Amniotic epithelial cell (primary cell): ENCODE results near the gene IGFLR1.

Experiments used
- DNase-seq: peaks from one replicate; pipeline ENCODE4 v3.0.0-alpha.2; 2010; ENCODE audit warnings: low read depth

The IGFLR1 gene, protein sequence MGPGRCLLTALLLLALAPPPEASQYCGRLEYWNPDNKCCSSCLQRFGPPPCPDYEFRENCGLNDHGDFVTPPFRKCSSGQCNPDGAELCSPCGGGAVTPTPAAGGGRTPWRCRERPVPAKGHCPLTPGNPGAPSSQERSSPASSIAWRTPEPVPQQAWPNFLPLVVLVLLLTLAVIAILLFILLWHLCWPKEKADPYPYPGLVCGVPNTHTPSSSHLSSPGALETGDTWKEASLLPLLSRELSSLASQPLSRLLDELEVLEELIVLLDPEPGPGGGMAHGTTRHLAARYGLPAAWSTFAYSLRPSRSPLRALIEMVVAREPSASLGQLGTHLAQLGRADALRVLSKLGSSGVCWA

DNA sequence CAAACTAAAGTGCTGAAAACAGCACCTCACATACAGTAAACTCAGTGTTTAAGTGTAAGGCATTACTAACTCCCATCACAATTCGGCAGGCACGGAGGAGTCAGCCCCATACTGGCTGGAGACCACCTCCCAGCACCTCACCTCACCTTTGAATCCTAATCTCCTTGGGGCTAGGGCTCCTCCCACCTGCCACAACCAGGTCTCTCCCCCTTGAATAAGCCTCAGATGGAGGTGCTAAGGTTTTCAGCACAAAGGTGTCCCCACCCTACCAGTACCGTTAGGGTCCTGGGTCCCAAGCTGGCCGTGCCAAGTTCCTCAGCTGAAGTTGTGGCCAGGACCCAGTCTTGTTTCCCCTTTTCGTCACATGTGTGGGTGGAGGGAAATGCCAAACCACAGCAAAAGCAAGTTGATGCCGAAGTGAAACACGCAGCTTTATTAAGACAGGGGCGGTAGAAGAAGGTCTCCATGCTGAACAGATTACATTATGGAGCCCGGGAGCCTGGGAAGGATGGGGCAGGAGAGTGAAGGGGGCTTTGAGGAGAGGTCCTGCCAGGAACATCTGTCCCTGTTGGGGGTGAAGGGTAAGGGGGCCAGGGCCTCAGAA lies at the start of gene IGFLR1:
Gene IGFLR1 (minus strand): TSS at position 332 of the 604 bp plus-strand sequence. CDS start 1,272 bp downstream, outside the sequence.
- DNase-seq = no peak

DNA sequence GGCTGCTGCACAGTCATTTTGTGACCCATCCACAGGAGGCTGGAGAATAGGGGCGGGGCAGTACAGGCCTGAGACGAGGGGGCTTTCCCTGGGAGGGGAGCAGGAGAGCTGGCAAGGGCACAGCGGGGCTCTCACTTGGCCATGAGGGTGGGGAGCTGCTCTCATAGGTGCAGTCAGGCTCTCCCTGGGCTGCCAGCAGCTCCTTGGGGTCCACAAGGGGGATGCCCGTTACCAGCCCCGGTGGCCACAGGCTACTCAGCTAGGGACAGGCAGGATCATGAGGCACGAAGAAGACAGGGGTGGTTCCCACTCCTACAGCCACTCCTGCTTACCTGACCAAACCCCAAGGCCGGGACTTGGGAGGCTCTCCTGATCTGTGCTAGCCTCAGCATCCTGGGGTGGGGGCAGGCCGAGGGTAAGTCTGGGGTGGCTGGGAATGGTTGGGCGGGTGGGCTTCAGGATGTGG lies 49.6 kb upstream of the IGFLR1 start:
- DNase-seq = no peak

DNA sequence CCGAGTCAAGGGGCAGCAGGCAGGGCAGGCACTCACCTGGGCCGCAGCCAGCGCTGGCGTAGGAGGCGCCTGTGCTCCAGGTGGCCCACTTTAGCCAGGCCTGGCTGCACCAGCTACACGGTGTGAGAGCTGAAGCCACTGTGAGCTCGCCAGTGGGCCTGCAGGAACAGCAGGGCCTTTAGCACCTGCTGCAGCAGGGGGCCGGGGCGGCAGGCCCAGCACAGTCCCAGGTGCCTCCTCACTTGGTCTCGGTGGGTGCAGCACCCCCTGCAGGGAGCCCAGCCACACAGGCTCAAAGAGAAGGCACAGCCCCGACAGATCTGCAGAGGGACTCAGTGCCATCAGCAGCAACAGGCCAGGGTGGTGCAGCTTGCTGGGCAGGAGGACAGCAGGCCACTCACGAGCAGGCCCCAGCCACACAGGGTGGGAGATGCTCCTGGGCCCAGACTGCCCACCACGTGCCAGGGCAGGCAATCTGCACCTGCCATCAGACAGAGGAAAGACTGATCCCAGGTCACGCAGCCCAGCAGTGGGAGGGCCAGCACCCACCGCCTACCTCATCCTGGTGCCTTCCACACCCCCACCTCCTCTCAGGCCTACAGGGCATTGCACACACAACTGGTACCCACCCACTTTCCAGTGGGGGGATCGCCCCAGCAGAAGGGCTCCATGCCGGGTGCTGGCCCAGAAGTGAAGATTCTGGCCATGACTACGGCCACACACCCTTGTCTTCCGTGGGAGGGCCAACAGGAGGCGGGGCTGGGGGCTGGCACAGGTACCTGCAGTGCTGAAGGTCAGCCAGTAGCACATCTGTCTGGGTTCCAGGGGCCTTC lies 48.9 kb upstream of the IGFLR1 start:
- DNase-seq = no peak

DNA sequence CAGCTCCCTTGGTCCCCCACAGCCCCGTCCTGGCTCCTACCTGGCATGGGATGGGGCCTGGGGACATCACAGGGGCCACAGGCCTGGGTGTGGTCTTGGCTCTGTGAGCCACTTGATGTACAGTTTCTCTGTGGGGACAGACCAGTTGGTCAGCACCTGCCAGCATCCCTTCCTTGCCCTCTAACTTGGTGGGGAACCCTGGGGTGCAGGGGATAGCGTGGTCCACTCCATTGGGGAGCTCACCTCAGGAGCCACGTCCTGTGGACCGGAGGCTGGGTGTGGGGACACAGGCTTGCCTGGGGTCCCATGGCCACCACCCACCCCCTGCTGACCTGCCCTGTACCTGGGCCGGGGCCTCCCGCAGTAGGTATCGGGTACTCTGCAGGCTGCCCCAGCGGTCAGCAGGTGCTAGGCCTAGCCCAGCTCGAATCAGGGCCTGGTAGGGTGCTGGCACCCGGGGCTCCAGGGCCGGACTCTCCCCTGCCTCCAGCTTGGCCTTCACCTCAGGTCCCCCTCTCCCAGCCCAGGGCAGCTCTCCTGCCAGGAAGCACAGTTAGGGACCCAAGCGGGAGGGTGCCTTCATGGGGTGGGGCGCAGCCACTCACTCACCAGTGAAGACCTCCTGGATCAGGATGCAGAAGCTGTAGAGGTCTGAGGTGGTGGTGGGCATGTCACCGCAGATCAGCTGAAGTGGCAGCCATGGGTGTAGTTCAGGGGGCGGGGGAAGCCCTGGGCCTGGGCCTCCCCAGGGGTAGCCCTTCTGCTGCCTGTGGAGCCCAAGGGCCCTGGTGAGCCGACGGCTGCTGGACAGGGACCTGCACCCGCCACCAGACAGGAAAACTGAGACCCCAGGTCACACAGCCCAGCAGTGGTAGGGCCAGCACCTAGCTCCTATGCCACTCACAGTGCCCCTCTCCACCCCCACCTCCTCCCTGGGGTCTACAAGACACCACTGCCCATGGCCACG lies 48.0 kb upstream of the IGFLR1 start:
- DNase-seq = no peak

DNA sequence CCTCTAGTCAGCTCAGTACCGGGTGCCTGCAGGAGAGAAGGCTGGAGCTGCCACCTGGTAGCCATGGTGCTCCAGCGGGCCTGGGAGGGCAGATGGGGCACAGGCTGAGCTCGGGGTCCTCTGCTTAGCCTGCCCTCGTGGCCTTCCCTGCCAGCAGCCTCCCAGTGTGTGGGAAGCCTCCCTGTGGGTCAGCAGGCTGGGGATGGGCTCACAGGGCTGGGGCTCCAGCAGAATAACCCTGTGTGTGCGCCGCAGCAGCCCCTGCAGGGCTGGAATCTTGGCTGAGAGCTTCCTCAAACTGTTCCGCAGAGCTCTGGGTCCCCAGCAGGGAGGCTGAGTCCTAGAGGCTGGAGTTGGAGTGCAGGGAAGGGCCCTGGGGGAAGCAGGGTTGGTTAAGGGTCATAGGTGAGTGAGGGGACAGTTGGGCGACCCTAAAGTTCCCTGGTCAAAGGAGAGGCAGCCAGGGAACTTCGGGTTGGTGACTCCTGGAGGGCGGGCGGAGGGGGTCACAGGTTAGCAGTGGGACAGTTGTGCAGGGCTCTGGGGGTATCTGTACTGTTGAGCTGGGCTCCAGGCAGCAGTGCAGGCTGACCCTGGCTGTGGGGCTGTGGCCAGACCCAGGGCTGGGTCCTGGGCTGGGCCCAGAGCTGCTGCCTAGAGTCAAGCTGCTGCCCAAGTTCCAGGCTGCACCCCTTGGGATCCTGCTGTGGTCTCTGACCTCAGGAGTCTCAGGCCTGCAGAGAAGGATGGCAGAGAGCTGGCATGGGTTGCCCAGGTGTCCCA lies 47.1 kb upstream of the IGFLR1 start:
- no peak for DNase-seq

DNA sequence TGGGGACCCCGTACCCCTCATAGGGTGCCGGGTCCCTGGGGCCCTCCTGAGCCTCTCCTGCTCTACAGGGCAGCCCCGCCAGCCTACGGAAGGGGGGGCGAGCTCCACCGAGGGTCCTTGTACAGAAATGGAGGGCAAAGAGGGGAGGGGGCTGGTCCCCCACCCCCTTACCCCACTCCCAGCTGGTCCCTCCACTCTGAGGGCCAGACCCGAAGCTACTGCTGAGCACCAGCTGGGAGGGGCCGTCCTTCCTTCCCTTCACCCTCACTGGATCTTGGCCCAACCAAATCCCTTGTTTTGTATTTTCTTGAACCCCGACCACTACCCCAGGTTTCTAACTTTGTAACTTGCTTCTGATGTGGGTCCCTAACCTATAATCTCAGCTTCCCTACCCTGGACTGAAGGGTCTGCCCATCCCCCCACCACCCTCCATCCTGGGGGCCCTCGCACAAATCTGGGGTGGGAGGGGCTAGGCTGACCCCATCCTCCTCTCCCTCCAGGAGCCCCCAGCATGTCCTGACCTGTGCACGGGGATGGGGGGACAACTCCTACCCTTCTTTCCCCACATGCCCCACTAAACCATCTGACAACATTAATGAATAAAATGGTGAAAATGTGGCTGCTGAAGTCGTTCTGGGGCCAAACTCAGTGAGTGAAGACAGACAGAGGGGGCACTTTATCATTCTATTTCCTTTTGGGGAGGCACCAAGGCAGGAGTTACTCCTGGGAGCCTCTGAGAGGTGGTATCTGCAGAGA lies 46.1 kb upstream of the IGFLR1 start:
- DNase-seq = no peak

DNA sequence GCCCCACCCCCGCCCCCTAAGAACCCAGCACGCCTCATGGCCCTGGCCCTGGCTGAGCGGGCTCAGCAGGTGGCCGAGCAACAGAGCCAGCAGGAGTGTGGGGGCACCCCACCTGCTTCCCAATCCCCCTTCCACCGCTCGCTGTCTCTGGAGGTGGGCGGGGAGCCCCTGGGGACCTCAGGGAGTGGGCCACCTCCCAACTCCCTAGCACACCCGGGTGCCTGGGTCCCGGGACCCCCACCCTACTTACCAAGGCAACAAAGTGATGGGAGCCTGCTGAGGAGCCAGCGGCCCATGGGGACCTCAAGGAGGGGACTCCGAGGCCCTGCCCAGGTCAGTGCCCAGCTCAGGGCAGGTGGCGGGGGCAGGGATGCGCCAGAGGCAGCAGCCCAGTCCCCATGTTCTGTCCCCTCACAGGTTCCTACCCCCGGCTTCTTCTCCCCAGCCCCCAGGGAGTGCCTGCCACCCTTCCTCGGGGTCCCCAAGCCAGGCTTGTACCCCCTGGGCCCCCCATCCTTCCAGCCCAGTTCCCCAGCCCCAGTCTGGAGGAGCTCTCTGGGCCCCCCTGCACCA lies 45.1 kb upstream of the IGFLR1 start:
- no peak for DNase-seq

DNA sequence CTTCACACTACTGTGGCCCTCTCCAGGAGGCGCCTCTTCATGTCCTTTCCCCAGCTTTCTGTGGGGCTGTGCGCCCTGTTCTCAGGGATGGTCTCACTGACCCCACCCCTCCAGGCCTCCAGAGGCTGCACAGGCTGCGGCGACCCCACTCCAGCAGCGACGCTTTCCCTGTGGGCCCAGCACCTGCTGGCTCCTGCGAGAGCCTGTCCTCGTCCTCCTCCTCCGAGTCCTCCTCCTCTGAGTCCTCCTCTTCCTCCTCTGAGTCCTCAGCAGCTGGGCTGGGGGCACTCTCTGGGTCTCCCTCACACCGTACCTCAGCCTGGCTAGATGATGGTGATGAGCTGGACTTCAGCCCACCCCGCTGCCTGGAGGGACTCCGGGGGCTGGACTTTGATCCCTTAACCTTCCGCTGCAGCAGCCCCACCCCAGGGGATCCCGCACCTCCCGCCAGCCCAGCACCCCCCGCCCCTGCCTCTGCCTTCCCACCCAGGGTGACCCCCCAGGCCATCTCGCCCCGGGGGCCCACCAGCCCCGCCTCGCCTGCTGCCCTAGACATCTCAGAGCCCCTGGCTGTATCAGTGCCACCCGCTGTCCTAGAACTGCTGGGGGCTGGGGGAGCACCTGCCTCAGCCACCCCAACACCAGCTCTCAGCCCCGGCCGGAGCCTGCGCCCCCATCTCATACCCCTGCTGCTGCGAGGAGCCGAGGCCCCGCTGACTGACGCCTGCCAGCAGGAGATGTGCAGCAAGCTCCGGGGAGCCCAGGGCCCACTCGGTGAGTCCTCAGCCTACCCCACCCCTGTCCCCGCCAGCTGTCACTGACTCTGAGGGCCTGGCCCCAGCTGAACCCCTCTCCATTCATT lies 44.3 kb upstream of the IGFLR1 start:
- no peak for DNase-seq

DNA sequence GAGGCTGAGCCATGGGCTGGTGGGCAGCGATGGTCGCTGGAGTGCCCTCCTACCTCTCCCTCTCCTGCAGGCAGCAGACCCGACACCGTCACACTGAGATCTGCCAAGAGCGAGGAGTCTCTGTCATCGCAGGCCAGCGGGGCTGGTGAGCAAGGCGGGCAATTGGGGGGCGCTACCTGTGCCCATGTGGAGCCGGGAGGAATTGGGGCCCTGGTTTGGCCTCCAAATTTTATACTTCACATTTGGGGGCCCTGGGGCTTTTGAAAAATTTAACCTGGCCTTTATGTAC lies 43.0 kb upstream of the IGFLR1 start:
- DNase-seq = no peak

DNA sequence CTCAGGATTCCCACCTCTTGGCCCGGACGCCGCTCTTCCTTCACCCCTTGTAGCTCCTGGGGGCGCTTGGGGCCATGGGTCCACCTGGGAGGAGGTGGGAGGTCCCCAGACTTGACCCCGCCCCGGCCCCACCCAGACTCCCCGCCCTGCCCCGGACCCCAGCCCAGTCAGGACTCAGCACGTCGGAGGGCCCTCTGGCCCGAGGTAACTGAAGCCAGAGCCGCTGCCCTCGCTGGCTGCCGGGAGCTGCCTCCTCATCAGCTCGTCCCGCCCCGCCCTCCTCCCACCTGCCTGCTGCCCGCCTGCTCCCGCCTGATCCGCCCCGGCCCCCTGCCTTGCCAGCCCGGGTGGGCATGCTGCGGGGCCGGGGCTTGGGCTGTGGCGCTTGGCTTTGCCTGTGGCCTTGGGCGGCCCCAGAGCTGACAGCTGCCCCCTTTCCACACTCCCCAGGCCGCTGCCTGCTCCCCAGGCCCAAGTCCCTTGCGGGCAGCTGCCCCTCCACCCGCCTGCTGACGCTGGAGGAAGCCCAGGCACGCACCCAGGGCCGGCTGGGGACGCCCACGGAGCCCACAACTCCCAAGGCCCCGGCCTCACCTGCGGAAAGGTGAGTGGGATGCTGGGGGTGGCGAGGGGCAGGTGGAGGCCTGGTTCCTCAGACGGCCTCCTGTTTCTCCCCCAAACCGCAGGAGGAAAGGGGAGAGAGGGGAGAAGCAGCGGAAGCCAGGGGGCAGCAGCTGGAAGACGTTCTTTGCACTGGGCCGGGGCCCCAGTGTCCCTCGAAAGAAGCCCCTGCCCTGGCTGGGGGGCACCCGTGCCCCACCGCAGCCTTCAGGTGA lies 42.5 kb upstream of the IGFLR1 start:
- DNase-seq = no peak

DNA sequence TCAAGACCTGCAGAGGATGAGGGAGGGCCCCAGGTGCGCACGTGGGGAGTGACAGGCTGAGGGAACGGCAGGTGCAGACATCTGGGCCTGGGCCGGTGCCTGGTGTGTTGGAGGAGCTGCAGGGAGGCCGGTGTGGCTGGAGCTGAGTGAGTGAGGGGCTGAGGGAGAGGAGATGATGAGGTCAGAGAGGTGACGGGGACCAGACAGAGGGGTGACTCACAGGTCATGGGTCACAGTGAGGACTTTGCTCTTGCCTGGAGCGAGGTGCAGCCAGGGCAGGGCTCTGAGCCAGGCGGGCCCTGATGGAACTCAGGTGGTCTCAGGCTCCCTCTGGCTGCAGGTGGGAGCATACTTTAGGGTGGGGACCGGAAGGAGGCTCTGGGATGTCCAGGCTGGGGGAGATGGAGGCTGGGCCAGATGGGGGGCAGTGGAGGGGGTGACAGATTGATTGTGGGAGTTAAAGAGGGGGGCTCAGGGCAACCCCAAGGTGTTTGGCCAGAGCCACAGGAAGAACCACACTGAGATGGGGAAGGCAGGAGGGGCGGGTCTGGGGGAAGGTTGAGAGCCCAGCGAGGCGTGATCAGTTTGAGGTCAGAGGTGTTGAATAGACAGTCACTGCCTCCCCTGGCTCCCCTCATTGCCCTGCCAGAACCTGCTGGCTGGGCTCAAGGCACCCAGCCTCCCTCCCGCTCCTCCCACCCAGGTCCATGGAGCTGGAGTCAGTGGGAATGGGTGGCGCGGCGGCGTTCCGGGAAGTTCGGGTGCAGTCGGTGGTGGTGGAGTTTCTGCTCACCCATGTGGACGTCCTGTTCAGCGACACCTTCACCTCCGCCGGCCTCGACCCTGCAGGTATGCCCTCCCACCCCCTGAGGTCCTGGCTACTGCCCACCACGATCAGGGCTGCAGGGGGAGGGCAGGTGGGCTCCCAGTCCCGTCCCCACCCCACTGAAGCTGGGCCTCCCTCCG lies 41.5 kb upstream of the IGFLR1 start:
- no peak for DNase-seq

DNA sequence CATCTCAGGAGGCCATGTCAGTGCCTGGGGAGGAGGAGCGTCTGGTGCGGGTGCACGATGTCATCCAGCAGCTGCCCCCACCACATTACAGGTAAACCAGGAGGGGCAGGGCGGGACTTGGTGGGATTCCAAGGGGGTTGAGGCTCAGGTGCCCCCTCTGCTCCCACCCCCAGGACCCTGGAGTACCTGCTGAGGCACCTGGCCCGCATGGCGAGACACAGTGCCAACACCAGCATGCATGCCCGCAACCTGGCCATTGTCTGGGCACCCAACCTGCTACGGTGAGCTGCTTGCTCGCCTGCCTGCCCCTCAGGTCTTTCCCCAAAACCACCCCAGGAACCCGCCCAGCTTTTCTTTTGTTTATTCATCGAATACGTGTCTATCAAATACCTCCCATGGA lies 40.3 kb upstream of the IGFLR1 start:
- DNase-seq = no peak

DNA sequence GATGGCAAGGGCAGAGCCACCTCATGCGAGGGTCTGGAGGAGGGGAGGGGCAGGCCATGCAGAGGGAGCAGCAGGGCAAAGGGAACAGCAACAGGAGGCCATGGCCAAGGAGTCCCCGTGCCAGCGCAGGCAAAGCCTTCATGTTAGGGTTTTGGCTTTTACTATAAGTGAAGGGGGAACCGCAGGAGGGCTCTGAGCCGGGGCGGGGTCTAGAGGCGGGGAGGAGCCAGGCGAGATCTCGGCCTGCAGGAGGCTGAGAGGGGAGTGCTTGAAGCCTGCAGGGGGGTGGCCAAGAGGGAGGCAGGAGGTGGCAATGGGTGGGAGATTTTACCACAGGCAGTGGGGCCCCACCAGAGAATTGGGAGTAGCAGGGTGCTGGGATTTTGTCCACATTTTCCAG lies 39.4 kb upstream of the IGFLR1 start:
- no peak for DNase-seq

DNA sequence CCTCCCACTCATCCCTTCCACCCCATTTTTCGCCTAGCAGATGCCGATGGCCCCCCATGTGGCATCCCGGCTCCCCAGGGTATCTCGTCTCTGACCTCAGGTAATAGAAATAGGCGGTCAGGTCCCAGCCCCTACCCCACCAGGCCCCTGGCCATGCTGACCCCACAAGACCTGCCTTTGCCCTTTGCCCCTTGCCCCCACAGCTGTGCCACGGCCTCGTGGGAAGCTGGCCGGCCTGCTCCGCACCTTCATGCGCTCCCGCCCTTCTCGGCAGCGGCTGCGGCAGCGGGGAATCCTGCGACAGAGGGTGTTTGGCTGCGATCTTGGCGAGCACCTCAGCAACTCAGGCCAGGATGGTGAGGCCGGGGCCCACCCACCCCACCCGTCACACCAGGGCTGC lies 38.5 kb upstream of the IGFLR1 start:
- no peak for DNase-seq

DNA sequence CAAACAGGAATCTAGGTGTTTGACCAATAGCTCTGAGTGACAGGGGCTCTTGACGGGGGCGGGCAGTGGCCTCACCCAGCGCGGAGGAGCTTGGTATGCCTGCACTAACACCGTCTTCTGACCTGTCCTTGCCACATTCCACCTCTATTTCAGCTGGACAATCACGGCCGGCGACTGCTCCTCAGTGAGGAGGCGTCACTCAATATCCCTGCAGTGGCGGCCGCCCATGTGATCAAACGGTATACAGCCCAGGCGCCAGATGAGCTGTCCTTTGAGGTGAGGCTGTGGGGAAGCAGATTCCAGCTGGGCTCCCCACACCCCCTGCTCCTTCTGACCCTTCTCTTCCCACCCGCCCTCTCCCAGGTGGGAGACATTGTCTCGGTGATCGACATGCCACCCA lies 37.8 kb upstream of the IGFLR1 start:
- DNase-seq = no peak

DNA sequence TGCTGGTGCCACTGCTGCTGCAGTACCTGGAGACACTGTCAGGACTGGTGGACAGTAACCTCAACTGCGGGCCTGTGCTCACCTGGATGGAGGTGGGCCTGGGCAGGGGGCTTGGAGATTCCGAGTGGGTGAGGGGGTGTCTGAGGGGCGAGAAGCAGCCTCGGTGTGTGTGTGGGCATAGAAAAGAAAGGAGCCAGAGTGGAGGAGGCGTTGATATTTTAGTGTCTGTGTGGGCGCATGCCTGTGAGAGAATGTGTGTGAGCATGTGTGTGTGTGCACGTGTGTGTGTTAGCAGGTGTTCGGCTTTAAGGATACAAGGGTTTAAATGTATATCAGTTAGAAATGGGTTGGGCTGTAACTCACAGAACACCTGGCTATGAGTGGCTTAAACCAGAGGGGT lies 36.8 kb upstream of the IGFLR1 start:
- no peak for DNase-seq

DNA sequence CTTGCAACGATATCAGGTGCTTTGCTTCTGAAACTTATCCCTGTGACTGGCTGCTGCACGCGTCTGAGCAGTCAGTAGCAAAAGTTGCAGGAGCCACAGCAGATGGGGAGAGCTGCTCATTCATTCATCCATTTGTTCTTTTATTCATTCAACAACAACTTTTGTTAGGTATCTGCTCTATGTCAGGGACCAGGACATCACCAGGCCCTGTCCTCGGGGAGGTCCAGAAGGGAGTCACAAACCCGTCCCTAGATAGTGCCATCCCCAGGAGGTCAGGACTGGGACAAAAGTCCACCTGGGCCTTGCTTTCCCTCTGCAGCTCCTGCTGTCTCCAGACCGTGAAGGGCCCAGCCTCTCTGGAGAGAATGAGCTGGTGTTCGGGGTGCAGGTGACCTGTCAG lies 35.7 kb upstream of the IGFLR1 start:
- no peak for DNase-seq
